HepG2 (cell line): ENCODE data around the gene ELL. TPM values are rescaled to one million over a fixed set of nuclear protein-coding genes. Genes with fewer than 3 reads are reported as not detected.
A peak's percentile ranks its signal among the peaks of the same experiment; 100 is the strongest.

Experiments
- ERF ChIP-seq: IDR thresholded peaks from 2 replicates; pipeline ENCODE4 v1.6.1; 2018; ENCODE audit warnings: missing biosample characterization, missing genetic modification reagents
- GMEB1 ChIP-seq: sonication (generic); formaldehyde crosslinking; IDR thresholded peaks from 2 replicates; pipeline ENCODE4 v1.5.1; 2020; ENCODE audit warnings: missing genetic modification reagents, mild to moderate bottlenecking, borderline replicate concordance
- HOMEZ ChIP-seq: IDR thresholded peaks from 2 replicates; pipeline ENCODE4 v1.6.1; 2016; ENCODE audit warnings: low read depth
- HOXA3 ChIP-seq: sonication (generic); formaldehyde crosslinking; IDR thresholded peaks from 2 replicates; pipeline ENCODE4 v1.5.0; 2020; ENCODE audit warnings: missing genetic modification reagents
- KDM5B ChIP-seq: sonication (generic); formaldehyde crosslinking; IDR thresholded peaks from 2 replicates; pipeline ENCODE4 v1.4.0; 2020; ENCODE audit warnings: missing genetic modification reagents, mild to moderate bottlenecking, borderline replicate concordance
- RARA ChIP-seq: IDR thresholded peaks from 2 replicates; pipeline ENCODE4 v1.6.1; 2016; ENCODE audit warnings: missing genetic modification reagents, missing compliant biosample characterization
- RFXANK ChIP-seq: IDR thresholded peaks from 2 replicates; pipeline ENCODE4 v1.6.1; 2016
- RXRB ChIP-seq: IDR thresholded peaks from 2 replicates; pipeline ENCODE4 v1.6.1; 2016; ENCODE audit warnings: borderline replicate concordance, missing genetic modification reagents, missing compliant biosample characterization
- SIN3B ChIP-seq: fragments of 150-350 bp; IDR thresholded peaks from 2 replicates; pipeline ENCODE4 v1.6.1; 2014; ENCODE audit warnings: low read length
- SP4 ChIP-seq: sonication (generic); formaldehyde crosslinking; IDR thresholded peaks from 2 replicates; pipeline ENCODE4 v1.8.1; 2023; ENCODE audit warnings: mild to moderate bottlenecking, missing genetic modification reagents
- ZFY ChIP-seq: sonication (generic); formaldehyde crosslinking; IDR thresholded peaks from 2 replicates; pipeline ENCODE4 v1.4.0; 2020; ENCODE audit warnings: missing genetic modification reagents
- ZNF547 ChIP-seq: sonication (generic); formaldehyde crosslinking; IDR thresholded peaks from 2 replicates; pipeline ENCODE4 v1.5.1; 2020; ENCODE audit warnings: mild to moderate bottlenecking, missing genetic modification reagents
- ZNF549 ChIP-seq: sonication (generic); formaldehyde crosslinking; IDR thresholded peaks from 2 replicates; pipeline ENCODE4 v1.5.0; 2020; ENCODE audit warnings: missing genetic modification reagents
- ZNF614 ChIP-seq: IDR thresholded peaks from 2 replicates; pipeline ENCODE4 v1.6.1; 2018; ENCODE audit warnings: missing biosample characterization, missing genetic modification reagents, inconsistent platforms, borderline replicate concordance
- ZNF792 ChIP-seq: IDR thresholded peaks from 2 replicates; pipeline ENCODE4 v1.6.1; 2016
- polyA plus RNA-seq, 8 experiments: library from polyadenylated mRNA; depleted of rRNA in 3 of 8; stranded (reverse) in 7 of 8; unstranded in 1 of 8; fragments of >200 nt; fragmentation: Illumina TruSeq in 4 of 8; extraction: Trizol in 4 of 8; gene quantifications; 2 replicates each; pipeline versions ENCODE4 v1.2.1 to v1.2.3, GENCODE V29; 2011 to 2016; ENCODE audit warnings: low read depth in 4 of 8, missing spikeins in 1 of 8, mixed read lengths in 1 of 8; ENCODE audit not compliant: insufficient read depth in 1 of 8
- total RNA-seq, 5 experiments: library from RNA; depleted of rRNA; stranded (reverse); fragments of >200 nt; fragmentation: Illumina TruSeq; extraction: Trizol; gene quantifications; 2 replicates each; pipeline ENCODE4 v1.2.3, GENCODE V29; 2016; ENCODE audit warnings: low read depth in 1 of 5
- TF ChIP-seq, protein P1 (sequence below): sonication (generic); formaldehyde crosslinking; conservative IDR thresholded peaks from 2 replicates; pipeline ENCODE4 v1.4.0; 2020; ENCODE audit warnings: missing genetic modification reagents
- TF ChIP-seq, protein P2 (sequence below): IDR thresholded peaks from 2 replicates; pipeline ENCODE4 v1.4.0; 2020; ENCODE audit warnings: mild to moderate bottlenecking, missing genetic modification reagents
- TF ChIP-seq, protein P3 (sequence below): sonication (generic); formaldehyde crosslinking; IDR thresholded peaks from 2 replicates; pipeline ENCODE4 v1.5.1; 2020; ENCODE audit warnings: missing genetic modification reagents, mild to moderate bottlenecking, borderline replicate concordance
- TF ChIP-seq, protein P4 (sequence below): IDR thresholded peaks from 2 replicates; pipeline ENCODE4 v1.6.1; 2016; ENCODE audit warnings: missing compliant biosample characterization, missing genetic modification reagents, borderline replicate concordance

The ELL gene
- total and polyA plus RNA-seq, 2 of the 13 experiments (the other 11 are each of a cell fraction or from before 2014, with no cell fraction given), result 3.7 to 5.4 TPM

- TF ChIP-seq, protein P1, sequence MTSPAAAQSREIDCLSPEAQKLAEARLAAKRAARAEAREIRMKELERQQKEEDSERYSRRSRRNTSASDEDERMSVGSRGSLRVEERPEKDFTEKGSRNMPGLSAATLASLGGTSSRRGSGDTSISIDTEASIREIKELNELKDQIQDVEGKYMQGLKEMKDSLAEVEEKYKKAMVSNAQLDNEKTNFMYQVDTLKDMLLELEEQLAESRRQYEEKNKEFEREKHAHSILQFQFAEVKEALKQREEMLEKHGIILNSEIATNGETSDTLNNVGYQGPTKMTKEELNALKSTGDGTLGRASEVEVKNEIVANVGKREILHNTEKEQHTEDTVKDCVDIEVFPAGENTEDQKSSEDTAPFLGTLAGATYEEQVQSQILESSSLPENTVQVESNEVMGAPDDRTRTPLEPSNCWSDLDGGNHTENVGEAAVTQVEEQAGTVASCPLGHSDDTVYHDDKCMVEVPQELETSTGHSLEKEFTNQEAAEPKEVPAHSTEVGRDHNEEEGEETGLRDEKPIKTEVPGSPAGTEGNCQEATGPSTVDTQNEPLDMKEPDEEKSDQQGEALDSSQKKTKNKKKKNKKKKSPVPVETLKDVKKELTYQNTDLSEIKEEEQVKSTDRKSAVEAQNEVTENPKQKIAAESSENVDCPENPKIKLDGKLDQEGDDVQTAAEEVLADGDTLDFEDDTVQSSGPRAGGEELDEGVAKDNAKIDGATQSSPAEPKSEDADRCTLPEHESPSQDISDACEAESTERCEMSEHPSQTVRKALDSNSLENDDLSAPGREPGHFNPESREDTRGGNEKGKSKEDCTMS (CRISPR knock-in tag), result no peak
- no peak for TF ChIP-seq SP4 (CRISPR knock-in tag)
- TF ChIP-seq RFXANK (CRISPR knock-in tag), result no peak
- TF ChIP-seq RXRB (CRISPR knock-in tag), result peak; percentile 74
- peak; percentile 48; the same call in 1 of the 2 replicates for TF ChIP-seq ERF (CRISPR knock-in tag)
- TF ChIP-seq, protein P2, sequence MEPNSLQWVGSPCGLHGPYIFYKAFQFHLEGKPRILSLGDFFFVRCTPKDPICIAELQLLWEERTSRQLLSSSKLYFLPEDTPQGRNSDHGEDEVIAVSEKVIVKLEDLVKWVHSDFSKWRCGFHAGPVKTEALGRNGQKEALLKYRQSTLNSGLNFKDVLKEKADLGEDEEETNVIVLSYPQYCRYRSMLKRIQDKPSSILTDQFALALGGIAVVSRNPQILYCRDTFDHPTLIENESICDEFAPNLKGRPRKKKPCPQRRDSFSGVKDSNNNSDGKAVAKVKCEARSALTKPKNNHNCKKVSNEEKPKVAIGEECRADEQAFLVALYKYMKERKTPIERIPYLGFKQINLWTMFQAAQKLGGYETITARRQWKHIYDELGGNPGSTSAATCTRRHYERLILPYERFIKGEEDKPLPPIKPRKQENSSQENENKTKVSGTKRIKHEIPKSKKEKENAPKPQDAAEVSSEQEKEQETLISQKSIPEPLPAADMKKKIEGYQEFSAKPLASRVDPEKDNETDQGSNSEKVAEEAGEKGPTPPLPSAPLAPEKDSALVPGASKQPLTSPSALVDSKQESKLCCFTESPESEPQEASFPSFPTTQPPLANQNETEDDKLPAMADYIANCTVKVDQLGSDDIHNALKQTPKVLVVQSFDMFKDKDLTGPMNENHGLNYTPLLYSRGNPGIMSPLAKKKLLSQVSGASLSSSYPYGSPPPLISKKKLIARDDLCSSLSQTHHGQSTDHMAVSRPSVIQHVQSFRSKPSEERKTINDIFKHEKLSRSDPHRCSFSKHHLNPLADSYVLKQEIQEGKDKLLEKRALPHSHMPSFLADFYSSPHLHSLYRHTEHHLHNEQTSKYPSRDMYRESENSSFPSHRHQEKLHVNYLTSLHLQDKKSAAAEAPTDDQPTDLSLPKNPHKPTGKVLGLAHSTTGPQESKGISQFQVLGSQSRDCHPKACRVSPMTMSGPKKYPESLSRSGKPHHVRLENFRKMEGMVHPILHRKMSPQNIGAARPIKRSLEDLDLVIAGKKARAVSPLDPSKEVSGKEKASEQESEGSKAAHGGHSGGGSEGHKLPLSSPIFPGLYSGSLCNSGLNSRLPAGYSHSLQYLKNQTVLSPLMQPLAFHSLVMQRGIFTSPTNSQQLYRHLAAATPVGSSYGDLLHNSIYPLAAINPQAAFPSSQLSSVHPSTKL (CRISPR knock-in tag), result peak; percentile 59
- TF ChIP-seq, protein P3, sequence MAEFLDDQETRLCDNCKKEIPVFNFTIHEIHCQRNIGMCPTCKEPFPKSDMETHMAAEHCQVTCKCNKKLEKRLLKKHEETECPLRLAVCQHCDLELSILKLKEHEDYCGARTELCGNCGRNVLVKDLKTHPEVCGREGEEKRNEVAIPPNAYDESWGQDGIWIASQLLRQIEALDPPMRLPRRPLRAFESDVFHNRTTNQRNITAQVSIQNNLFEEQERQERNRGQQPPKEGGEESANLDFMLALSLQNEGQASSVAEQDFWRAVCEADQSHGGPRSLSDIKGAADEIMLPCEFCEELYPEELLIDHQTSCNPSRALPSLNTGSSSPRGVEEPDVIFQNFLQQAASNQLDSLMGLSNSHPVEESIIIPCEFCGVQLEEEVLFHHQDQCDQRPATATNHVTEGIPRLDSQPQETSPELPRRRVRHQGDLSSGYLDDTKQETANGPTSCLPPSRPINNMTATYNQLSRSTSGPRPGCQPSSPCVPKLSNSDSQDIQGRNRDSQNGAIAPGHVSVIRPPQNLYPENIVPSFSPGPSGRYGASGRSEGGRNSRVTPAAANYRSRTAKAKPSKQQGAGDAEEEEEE (CRISPR knock-in tag), result no peak
- TF ChIP-seq ZNF549 (CRISPR knock-in tag), result peak; percentile 25; the same call in 1 of the 2 replicates
- TF ChIP-seq HOXA3 (CRISPR knock-in tag), result peak; percentile 74
- 0 out of 2 replicates have a peak, but pooled peaks have one; percentile 11 for TF ChIP-seq ZNF792 (CRISPR knock-in tag)
- 0 out of 2 replicates have a peak, but pooled peaks have one; percentile 34 for TF ChIP-seq ZNF614 (CRISPR knock-in tag)
- TF ChIP-seq GMEB1 (CRISPR knock-in tag), result peak; percentile 23; the same call in 1 of the 2 replicates
- TF ChIP-seq, protein P4, sequence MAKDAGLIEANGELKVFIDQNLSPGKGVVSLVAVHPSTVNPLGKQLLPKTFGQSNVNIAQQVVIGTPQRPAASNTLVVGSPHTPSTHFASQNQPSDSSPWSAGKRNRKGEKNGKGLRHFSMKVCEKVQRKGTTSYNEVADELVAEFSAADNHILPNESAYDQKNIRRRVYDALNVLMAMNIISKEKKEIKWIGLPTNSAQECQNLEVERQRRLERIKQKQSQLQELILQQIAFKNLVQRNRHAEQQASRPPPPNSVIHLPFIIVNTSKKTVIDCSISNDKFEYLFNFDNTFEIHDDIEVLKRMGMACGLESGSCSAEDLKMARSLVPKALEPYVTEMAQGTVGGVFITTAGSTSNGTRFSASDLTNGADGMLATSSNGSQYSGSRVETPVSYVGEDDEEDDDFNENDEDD, result no peak
- TF ChIP-seq KDM5B, result no peak
- TF ChIP-seq ZFY (CRISPR knock-in tag), result peak; percentile 43; the same call in 1 of the 2 replicates
- peak; percentile 82 for TF ChIP-seq RARA (CRISPR knock-in tag)
- TF ChIP-seq SIN3B, result no peak
- TF ChIP-seq ZNF547 (CRISPR knock-in tag), result no peak
- TF ChIP-seq HOMEZ (CRISPR knock-in tag), result no peak
Observed at GRCh38 chr19:18518639-18519038, 3.2 kb downstream of the ELL start (continued).
